Tibial nerve (tissue), 4 donors: ENCODE measurements around the gene ZBTB48. TPM values are rescaled to one million over a fixed set of nuclear protein-coding genes. Genes with fewer than 3 reads are reported as not detected.

ENCODE experiments used
- DNase-seq, 2 donors: peaks; one replicate each; pipeline ENCODE4 v3.0.0-alpha.2; 2019; ENCODE audit warnings: low spot score in 2 of 2
- H3K27ac ChIP-seq, 4 donors: fragments of 200-600 bp; sonication (generic) in 3 of 4; one replicate each; pipeline ENCODE4 v1.5.1; 2017 to 2019; ENCODE audit warnings: mild to moderate bottlenecking in 1 of 4
- H3K27me3 ChIP-seq, 2 donors: fragments of 200-600 bp; sonication (generic) in 1 of 2; one replicate each; pipeline versions ENCODE4 v1.5.1 to v1.6.0; 2017 to 2019
- H3K36me3 ChIP-seq, 3 donors: fragments of 200-600 bp; sonication (generic); one replicate each; pipeline ENCODE4 v1.5.1; 2018 to 2019
- H3K4me1 ChIP-seq, 4 donors: fragments of 200-600 bp; sonication (generic) in 3 of 4; one replicate each; pipeline ENCODE4 v1.5.1; 2017 to 2019
- H3K4me3 ChIP-seq, 4 donors: fragments of 200-600 bp; sonication (generic) in 3 of 4; one replicate each; pipeline ENCODE4 v1.5.1; 2017 to 2019; ENCODE audit warnings: mild to moderate bottlenecking in 1 of 4, moderate library complexity in 1 of 4
- H3K9me3 ChIP-seq, 4 donors: fragments of 200-600 bp; sonication (generic) in 3 of 4; one replicate each; pipeline ENCODE4 v1.5.1; 2017 to 2019
- CTCF ChIP-seq, 5 experiments: fragments of 200-600 bp in 3 of 5; fragments of 450-650 bp in 2 of 5; sonication (generic) in 3 of 5; IDR thresholded peaks; one replicate each; pipeline ENCODE4 v1.5.1; 2016 to 2019; ENCODE audit warnings: antibody characterized with exemption in 5 of 5, mild to moderate bottlenecking in 3 of 5, moderate library complexity in 2 of 5
- EP300 ChIP-seq, 2 donors: sonication (generic); formaldehyde crosslinking; IDR thresholded peaks; one replicate each; pipeline ENCODE4 v1.6.1; 2017; ENCODE audit warnings: antibody characterized with exemption in 2 of 2, mild to moderate bottlenecking in 1 of 2
- POLR2A ChIP-seq, 2 donors: fragments of 450-650 bp; IDR thresholded peaks; one replicate each; pipeline ENCODE4 v1.6.1; 2017; ENCODE audit warnings: antibody characterized with exemption in 2 of 2, mild to moderate bottlenecking in 2 of 2, moderate library complexity in 2 of 2
- WGBS, 2 donors: methylation state at CpG; one replicate each; pipeline ENCODE4 v1.1.5; 2018; 5-methylcytosine and 5-hydroxymethylcytosine counted together
- total RNA-seq, 4 donors: library from RNA; depleted of rRNA; stranded (reverse); fragments of >200 nt; gene quantifications; one replicate each; pipeline ENCODE4 v1.1.0, GENCODE V29; 2016

ZBTB48 gene
- total RNA-seq, 4 donors from 2014 or later = 27.5 to 41.1 (median 33.6) TPM

- no peaks in the 10 kb centered on the region for H3K27me3 ChIP-seq
- peak overlapping the region in 1 of 4 donors; percentile 13 for H3K27ac ChIP-seq
- H3K4me1 ChIP-seq = peaks cover 0 to 74% (median 8%) of the 10 kb centered on the region in 4 donors
- DNase-seq = no peak
- peaks cover 3 to 100% (median 27%) of the 10 kb centered on the region in 3 donors for H3K36me3 ChIP-seq
- no peak overlapping the region for H3K4me3 ChIP-seq
- H3K9me3 ChIP-seq = no peaks in the 10 kb centered on the region
- 80 to 90% methylated on average over 6 of the region's 6 CpGs for WGBS, 2 donors
- TF ChIP-seq EP300 (IDR thresholded peaks at IDR 0.05) (no peak), CTCF (IDR thresholded peaks at IDR 0.05) (no peak), POLR2A (IDR thresholded peaks at IDR 0.05) (no peak)
These were observed 11.8 kb downstream of the ZBTB48 start for GRCh38 chr1:6591644-6592043.

GRCh38 chr1:6592441-6592840, 12.6 kb downstream of the ZBTB48 start:
- no peak for TF ChIP-seq EP300 (IDR thresholded peaks at IDR 0.05)
- TF ChIP-seq POLR2A (IDR thresholded peaks at IDR 0.05) = no peak
- no peak for TF ChIP-seq CTCF (IDR thresholded peaks at IDR 0.05)
- Histone ChIP-seq H3K4me1 (peaks cover 0 to 74% (median 16%) of the 10 kb centered on the region in 4 donors), H3K4me3 (no peak overlapping the region), H3K9me3 (no peaks in the 10 kb centered on the region), H3K36me3 (peaks cover 3 to 100% (median 30%) of the 10 kb centered on the region in 3 donors), H3K27ac (no peak overlapping the region), H3K27me3 (no peaks in the 10 kb centered on the region)
- DNase-seq = no peak
- WGBS, 2 donors = 59 to 62% methylated on average over 4 to 5 of the region's 5 CpGs

- peaks cover 0 to 75% (median 22%) of the 10 kb centered on the region in 4 donors for H3K4me1 ChIP-seq
- H3K27ac ChIP-seq = no peak overlapping the region
These were observed 13.2 kb downstream of the ZBTB48 start for GRCh38 chr1:6592865-6593593.

GRCh38 chr1:6593810-6594209, 14.0 kb downstream of the ZBTB48 start:
- Histone ChIP-seq H3K9me3 (no peaks in the 10 kb centered on the region), H3K4me3 (no peak overlapping the region), H3K36me3 (peaks cover 0 to 100% (median 44%) of the 10 kb centered on the region in 3 donors), H3K27ac (no peak overlapping the region), H3K27me3 (no peaks in the 10 kb centered on the region), H3K4me1 (peaks cover 0 to 76% (median 30%) of the 10 kb centered on the region in 4 donors)
- 94 to 98% methylated on average over 9 to 15 of the region's 15 CpGs for WGBS, 2 donors
- no peak for DNase-seq
- TF ChIP-seq CTCF (IDR thresholded peaks at IDR 0.05) = no peak

More at GRCh38 chr1:6592865-6593593, 13.2 kb downstream of the ZBTB48 start:
- no peak for DNase-seq
- Histone ChIP-seq H3K27me3 (no peaks in the 10 kb centered on the region), H3K9me3 (no peaks in the 10 kb centered on the region), H3K36me3 (peaks cover 3 to 100% (median 36%) of the 10 kb centered on the region in 3 donors), H3K4me3 (no peak overlapping the region)
- 83 to 89% methylated on average over 29 to 38 of the region's 38 CpGs for WGBS, 2 donors
- no peak for TF ChIP-seq CTCF (IDR thresholded peaks at IDR 0.05)
- TF ChIP-seq EP300 (IDR thresholded peaks at IDR 0.05) = no peak
- no peak for TF ChIP-seq POLR2A (IDR thresholded peaks at IDR 0.05)

- Histone ChIP-seq H3K36me3 (peaks cover 0 to 97% (median 47%) of the 10 kb centered on the region in 3 donors), H3K27me3 (no peaks in the 10 kb centered on the region), H3K27ac (no peak overlapping the region), H3K4me1 (peaks cover 0 to 77% (median 43%) of the 10 kb centered on the region in 4 donors), H3K9me3 (no peaks in the 10 kb centered on the region), H3K4me3 (no peak overlapping the region)
- no peak for DNase-seq
- 85% methylated on average over 9 to 11 of the region's 11 CpGs for WGBS, 2 donors
- TF ChIP-seq CTCF (IDR thresholded peaks at IDR 0.05) (no peak), EP300 (IDR thresholded peaks at IDR 0.05) (no peak), POLR2A (IDR thresholded peaks at IDR 0.05) (no peak)
These were observed 15.4 kb downstream of the ZBTB48 start for GRCh38 chr1:6594977-6595740.
